NT2/D1 (cell line): ENCODE results near the gene GLOD4.
"Not testable (repeated sequence)": the region's sequence is repeated elsewhere in the genome, so short reads cannot be mapped to it uniquely, and the experiment has no call there.

ENCODE experiments used
- DNase-seq: peaks from one replicate; pipeline ENCODE4 v3.0.0-alpha.2; 2011; ENCODE audit warnings: low read depth, low spot score
- H3K27me3 ChIP-seq: 2 replicates; pipeline ENCODE4 v1.6.0; 2011; ENCODE audit warnings: mild to moderate bottlenecking; ENCODE audit not compliant: insufficient read length, insufficient read depth
- H3K36me3 ChIP-seq: 2 replicates; pipeline ENCODE4 v1.6.1; 2011; ENCODE audit warnings: mild to moderate bottlenecking, low read length, mixed read lengths; ENCODE audit not compliant: insufficient read depth, insufficient read length
- H3K4me1 ChIP-seq: 2 replicates; pipeline ENCODE4 v1.5.1; 2011; ENCODE audit not compliant: insufficient read depth, insufficient read length
- H3K4me3 ChIP-seq: 2 replicates; pipeline ENCODE4 v1.5.1; 2011; ENCODE audit warnings: low read depth; ENCODE audit not compliant: insufficient read length
- H3K9ac ChIP-seq: 2 replicates; pipeline ENCODE4 v1.6.0; 2011; ENCODE audit warnings: low read depth; ENCODE audit not compliant: insufficient read length
- H3K9me3 ChIP-seq: 2 replicates; pipeline ENCODE4 v1.5.1; 2011; ENCODE audit warnings: mild to moderate bottlenecking, low read length; ENCODE audit not compliant: insufficient read depth
- SUZ12 ChIP-seq: IDR thresholded peaks from 2 replicates; pipeline ENCODE4 v1.6.1; 2011; ENCODE audit not compliant: insufficient read length, insufficient read depth; ENCODE audit errors: extremely low read depth
- YY1 ChIP-seq: IDR thresholded peaks from 2 replicates; pipeline ENCODE4 v1.6.1; 2011; ENCODE audit not compliant: insufficient read length, insufficient read depth
- ZNF274 ChIP-seq: IDR thresholded peaks from 2 replicates; pipeline ENCODE4 v1.6.1; 2011; ENCODE audit warnings: mild to moderate bottlenecking, low read depth, low read length

GLOD4 gene

DNA sequence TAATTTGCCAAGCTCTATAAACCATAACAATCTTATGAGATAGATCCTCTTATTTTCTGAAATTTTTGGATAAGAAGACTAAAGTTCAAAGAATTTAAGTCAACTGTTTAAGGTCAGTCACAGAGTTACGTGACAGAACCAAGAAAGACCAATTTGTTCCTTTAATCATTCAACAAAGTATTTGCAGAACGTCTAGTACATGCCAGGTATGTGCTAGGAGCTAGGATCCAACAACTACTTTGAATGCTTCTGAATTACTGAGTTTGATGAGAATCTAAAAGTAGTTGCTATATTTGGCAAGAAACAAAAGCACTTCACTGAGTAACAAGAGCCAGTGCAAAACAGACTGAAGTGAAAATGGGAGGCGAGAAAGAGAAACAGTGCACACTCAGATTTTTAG is 15.0 kb downstream of the GLOD4 start:
- H3K36me3 ChIP-seq: peaks cover 56% of the 10 kb centered on the region
- no peak overlapping the region for H3K9ac ChIP-seq
- no peak for TF ChIP-seq SUZ12
- no peak for TF ChIP-seq ZNF274
- TF ChIP-seq YY1: no peak
- H3K4me1 ChIP-seq: no peaks in the 10 kb centered on the region
- no peaks in the 10 kb centered on the region for H3K9me3 ChIP-seq
- DNase-seq: no peak
- H3K4me3 ChIP-seq: no peak overlapping the region
- no peaks in the 10 kb centered on the region for H3K27me3 ChIP-seq

GRCh38 chr17:760371-760770 is 21.7 kb downstream of the GLOD4 start:
- Histone ChIP-seq H3K9me3 (no peaks in the 10 kb centered on the region), H3K36me3 (peaks cover 61% of the 10 kb centered on the region), H3K4me3 (no peak overlapping the region), H3K27me3 (no peaks in the 10 kb centered on the region), H3K9ac (no peak overlapping the region), H3K4me1 (no peaks in the 10 kb centered on the region)
- TF ChIP-seq ZNF274 (no peak), YY1 (no peak), SUZ12 (no peak)
- DNase-seq: no peak

- Histone ChIP-seq H3K4me3 (no peak overlapping the region), H3K27me3 (no peaks in the 10 kb centered on the region), H3K4me1 (no peaks in the 10 kb centered on the region), H3K36me3 (peaks cover 57% of the 10 kb centered on the region), H3K9me3 (no peaks in the 10 kb centered on the region), H3K9ac (no peak overlapping the region)
- TF ChIP-seq YY1: no peak
- no peak for TF ChIP-seq SUZ12
- no peak for TF ChIP-seq ZNF274
- no peak for DNase-seq
Measured at GRCh38 chr17:759964-760363, 22.1 kb downstream of the GLOD4 start.

- H3K4me3 ChIP-seq, DNase-seq, H3K9me3 ChIP-seq, H3K9ac ChIP-seq, H3K27me3 ChIP-seq, H3K4me1 ChIP-seq: not testable (repeated sequence)
- H3K36me3 ChIP-seq: peaks cover 33% of the 10 kb centered on the region
Measured at GRCh38 chr17:756010-756567, 26.0 kb downstream of the GLOD4 start.

- not testable (repeated sequence) for H3K4me1 ChIP-seq, DNase-seq, H3K4me3 ChIP-seq, H3K9me3 ChIP-seq, H3K9ac ChIP-seq, H3K27me3 ChIP-seq
- peaks cover 27% of the 10 kb centered on the region for H3K36me3 ChIP-seq
Measured at GRCh38 chr17:755319-755961, 26.6 kb downstream of the GLOD4 start.

GRCh38 chr17:753418-753817 is 28.7 kb downstream of the GLOD4 start:
- no peak for DNase-seq
- H3K36me3 ChIP-seq: peaks cover 21% of the 10 kb centered on the region
- H3K4me1 ChIP-seq: peaks cover 2% of the 10 kb centered on the region
- no peak overlapping the region for H3K4me3 ChIP-seq
- TF ChIP-seq ZNF274 (no peak), SUZ12 (no peak), YY1 (no peak)
- H3K27me3 ChIP-seq: no peaks in the 10 kb centered on the region
- H3K9ac ChIP-seq: no peak overlapping the region
- peaks cover 15% of the 10 kb centered on the region; the same call in 1 of the 2 replicates for H3K9me3 ChIP-seq

DNA sequence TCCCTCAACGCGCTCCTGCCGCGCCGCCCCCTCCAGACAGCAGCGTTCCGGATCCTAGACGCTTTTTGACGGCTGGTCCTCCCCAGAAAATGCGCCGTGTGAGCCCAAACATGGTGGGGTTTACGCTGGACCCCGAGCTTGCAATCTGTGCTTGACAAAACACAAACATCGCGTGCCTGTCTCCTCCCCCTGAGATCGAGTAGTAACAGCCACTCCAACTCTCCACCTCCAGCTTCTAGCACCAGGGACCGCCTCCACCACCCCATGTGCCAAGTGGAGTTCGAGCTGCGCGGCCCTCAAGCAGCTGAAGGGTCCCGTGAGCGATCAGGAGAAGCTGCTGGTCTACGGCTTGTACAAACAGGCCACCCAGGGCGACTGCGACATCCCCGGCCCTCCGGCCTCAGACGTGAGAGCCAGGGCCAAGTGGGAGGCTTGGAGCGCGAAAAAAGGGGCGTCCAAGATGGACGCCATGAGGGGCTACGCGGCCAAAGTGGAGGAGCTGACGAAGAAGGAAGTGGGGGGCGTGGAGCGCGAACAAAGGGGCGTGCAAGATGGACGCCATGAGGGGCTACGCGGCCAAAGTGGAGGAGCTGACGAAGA is 29.4 kb downstream of the GLOD4 start:
- no peak for DNase-seq
- no peak for TF ChIP-seq SUZ12
- TF ChIP-seq ZNF274: no peak
- no peak for TF ChIP-seq YY1
- Histone ChIP-seq H3K27me3 (no peaks in the 10 kb centered on the region), H3K36me3 (peaks cover 28% of the 10 kb centered on the region), H3K9ac (peak overlapping the region; percentile 85), H3K4me3 (peak overlapping the region; percentile 83), H3K4me1 (peaks cover 2% of the 10 kb centered on the region), H3K9me3 (peaks cover 16% of the 10 kb centered on the region; the same call in 1 of the 2 replicates)
